GM19328 (cell line): Measurements from ENCODE around the gene OCEL1.

Experiments
- ATAC-seq: cut with Tn5 transposase; IDR thresholded peaks from one replicate; pipeline ENCODE4 v1.9.1; 2021; ENCODE audit warnings: mild to moderate bottlenecking, moderate library complexity; ENCODE audit not compliant: unreplicated experiment

Gene OCEL1

DNA sequence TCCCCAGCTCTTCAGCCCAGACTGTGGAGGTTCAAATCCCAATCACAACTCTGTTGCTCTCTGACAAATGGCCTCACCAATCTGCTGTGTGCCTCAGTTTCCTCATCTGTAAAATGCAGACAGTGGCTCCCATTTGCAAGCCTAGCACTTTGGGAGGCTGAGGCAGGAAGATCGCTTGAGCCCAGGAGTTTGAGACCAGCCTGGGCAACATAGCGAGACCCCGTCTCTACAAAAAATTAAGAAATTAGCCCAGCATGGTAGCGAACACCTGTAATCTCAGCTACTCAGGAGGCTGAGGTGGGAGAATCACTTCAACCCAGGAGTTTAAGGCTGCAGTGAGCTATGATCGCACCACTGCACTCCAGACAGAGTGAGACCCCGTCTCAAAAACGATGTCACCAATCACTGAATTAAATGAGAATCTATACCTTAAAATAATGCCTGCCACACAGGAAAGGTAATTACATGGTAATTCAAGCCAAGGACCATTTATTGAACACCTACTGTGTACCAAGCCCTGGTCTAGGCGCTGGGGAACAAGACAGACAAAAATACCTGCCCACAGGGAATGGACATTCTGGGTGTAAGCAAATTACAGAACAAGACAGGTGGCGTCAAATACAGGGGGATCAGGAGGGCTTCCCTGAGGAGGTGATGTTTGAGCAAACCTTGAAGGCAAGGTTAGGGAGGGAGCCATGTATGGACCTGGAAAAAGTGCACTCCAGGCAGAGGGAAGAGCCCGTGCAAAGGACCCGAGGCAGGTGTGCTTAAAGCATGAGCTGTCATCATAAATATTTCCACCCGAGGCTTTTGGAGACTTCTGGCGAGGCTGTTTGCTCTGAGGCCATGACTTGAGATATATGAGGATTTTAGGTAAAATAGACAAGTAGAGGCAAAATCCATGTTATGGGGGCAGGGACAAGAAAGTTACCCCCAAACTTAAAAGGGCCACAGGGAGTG, 12.0 kb downstream of the OCEL1 start:
- ATAC-seq, result no peak

DNA sequence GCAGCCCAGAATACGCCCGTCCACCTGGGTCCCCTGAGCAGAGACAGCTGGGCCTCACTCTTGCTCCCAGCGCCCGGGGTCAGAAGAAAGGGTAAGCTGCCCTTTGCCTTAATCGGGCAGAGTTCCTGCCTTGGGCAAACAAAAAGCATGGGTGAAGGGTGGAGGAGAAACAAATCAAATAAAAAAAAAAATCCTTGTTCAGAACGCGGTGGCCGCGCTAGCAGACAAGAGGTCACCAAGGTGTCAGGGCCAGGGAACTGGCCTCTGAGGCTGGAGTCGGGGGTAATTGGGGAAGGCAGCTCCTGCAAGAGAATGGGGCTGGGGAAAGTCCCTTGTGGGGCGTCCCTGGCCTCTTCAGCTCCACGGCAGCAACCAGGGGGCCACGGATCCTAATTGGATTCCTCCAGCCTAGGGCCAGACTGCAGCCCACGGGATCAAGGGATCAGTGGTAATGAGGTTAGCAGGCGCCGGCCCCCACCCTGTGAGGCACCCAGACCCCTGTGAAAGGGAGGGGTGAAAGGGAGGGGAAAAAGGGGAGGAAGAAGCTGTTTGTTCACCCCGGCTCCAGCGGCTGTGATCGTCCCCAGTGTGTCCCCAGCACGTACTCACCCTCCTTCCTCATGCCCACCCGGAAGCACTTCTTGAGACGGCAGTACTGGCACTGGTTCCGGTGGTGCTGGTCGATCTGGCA, 14.2 kb downstream of the OCEL1 start:
- no peak for ATAC-seq

DNA sequence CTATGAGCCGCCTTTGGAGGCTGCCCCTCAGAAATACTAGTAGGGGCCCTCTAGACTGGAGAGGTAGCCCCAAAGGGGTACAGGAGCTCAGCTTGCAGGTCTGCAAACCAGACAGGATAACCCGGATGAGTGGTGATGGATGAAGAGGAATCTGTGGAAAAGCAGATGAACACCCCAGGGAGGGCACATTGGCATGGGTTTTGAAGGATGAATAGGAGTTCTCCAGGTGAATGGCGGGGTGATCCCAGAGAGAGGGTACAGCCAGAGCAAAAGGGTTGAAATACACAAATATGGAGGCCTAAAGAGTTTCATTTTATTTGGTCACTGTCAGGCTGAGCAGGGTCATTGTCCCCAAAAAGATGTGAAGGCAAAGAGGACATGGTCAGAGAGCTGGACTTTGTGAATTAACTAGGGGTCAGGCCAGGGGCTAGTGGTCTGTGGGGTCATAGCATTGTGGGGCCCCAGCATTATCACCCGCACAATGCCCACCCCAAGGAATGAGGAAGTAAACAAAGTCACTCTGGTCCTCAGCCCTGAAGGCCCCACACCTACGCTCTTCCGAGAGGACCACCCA, 14.9 kb downstream of the OCEL1 start:
- no peak for ATAC-seq

DNA sequence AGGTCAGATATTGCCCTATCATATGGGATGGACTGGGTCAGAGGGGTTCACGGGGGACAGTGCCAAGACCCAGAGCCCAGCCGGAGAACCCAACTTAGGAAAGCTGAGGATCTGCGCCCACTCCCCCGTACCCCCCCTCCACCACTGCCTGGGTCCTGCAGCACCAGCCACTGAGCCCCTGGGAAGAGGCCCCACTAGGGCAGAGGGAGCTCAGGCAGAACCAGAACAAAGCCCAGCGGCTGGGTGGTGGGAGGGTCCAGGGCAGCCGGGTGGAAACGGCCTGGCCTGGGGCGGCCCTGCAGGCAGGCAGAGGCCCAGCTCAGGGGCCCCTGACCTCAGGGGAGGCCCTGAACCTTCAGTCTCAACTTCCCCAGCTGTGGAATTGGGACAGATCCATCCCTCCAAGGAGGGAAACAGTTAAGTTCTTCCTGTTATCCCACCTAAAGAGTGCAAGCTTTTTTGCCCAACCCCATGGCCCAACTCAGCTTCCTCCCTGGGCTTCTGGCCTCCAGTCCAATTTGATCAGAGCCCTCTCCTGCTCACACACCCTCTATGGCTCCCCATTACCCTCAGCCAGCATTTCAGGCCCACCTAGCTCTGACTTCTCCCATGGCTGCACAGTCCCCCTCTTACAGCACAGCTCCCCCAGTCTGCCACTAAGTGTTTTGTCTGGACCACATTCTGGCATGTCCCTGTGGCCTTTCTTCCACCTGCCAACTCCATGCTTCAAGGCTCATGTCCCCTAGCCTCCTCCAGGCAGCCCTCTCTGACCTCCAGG, 16.6 kb downstream of the OCEL1 start:
- ATAC-seq, result no peak

DNA sequence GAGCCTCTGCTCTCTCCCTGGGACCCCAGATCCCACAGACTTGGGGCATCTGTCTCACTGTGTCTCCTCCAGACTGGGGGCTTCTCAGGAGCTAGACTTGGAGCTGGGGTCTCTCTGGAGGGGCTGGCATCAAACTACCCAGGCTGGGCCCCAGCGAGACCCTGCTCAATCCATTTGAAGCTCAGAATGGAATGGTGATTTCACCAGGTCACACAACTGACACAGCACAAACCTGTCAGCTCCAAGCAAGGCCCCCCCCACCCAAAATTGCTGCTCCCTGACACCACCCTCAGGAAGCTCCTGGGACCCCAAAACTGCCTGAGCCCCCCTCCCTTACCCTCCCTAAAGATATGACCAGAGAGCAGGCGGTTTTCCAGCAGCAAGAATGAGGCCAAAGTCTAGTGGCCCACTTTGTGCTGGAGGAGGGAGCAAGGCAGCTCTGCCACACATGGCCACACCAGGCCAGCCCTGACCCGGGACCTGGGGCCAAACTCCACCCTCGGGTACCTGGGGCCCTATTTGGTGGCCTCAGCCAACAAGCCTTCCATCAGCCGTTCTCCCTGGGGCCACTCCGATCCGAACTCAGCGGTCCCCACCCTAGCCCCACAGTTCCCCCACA, 17.3 kb downstream of the OCEL1 start:
- no peak for ATAC-seq

DNA sequence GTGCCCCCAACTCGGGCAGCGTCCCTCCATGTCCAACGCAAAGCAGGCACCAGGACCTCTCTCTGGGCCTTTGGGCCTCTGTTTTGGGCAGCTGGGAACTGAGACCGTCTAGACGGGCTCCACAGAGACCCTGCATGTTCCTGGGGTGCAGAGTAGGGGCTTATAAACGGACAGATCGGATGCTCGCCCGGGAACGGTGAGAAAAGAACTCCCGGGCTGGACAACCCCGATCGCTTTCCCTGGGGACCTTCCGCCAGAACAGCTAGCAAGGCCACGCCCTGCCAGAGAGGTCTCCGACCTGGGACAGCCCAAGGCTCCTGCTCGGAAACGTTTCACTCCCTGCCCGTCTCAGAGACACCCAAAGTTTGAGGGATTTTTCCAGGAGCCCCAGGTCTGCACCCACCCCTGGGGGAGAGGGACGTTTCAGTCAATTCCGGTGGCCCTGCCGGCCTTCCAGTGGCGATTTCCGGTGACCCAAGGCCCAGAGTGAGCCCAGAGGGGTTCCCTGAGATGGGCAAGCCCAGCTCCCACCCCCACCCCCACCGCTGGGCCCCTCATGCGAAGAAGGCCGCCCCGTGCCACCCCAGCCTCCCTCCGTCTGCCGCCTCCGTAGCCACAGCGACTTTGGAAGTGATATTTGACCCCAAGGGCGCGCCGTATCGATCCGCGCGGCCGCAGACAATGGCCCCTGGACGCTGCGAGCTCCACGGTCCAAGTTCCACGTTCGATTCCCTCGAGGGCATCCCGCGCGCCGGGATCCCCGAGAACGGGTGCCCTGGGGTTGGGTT, 18.0 kb downstream of the OCEL1 start:
- no peak for ATAC-seq

DNA sequence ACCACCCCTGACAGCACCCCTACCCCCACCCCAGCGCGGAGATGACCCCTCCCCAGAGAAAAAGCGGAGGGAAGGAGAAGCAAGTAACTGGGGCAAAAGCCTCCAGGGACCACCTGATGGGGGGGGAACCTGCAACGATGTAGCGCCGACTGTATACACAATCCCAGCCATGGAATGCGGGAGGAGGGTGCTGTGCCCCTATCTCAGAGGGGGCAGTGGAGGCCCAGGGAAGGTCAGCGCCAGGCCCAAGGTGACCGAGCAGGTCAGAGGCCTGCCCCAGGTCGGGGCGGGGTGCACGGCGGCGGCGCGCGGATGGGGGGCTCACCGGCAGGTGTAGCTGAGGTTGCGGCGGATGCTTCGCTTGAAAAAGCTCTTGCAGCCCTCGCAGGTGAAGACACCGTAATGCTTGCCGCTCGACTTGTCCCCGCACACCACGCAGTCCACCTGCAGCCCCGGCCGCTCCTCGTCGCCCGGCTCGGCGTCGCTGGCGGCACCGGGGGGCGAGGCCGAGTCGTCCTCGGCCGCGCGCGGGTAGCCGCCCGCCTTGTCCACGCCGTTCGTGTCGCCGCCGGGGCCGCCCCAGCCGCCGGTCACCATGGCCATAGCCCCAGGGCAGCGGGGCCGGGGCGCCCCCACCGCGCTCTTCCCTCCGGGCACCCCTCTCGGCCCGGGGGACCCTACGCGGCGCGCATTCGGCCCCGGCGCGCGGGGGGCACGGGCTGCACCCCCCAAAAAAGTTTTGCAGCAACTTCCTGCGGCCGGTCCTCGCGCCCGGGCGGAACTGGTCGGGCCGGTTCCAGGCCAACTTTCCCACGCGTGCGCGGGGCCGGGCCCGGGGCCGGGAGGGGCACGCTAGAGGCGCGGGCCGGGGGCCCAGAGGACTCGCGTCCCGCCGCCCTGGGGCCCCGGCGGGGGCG, 18.9 kb downstream of the OCEL1 start:
- no peak for ATAC-seq

DNA sequence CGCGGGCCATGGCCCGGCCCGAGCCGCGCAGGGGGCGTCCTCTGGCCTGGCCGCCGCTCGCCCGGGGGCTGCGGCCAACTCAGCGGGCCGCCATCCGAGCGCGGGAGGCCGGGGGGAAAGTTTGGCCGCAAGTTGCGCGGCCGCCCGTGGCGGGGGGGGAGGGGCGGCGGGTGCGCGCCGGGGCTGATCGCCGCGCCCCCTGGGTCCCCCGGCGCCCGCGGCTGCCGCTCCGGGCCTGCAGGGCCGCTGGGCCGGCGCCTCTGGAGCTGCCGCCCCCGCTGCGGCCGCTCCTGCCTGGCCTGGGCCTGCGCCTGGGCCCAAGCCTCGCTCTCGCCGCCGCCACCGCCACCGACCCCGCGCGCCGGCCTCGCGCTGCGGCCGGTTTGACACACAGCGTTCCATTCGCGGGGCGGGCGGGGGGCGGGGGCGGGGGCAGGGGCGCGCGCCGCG, 19.5 kb downstream of the OCEL1 start, which contains the start of gene NR2F6:
Gene NR2F6 (minus strand): TSS at position 385 of the 450 bp plus-strand sequence. CDS start 699 bp downstream, outside the sequence.
- ATAC-seq, result no peak

DNA sequence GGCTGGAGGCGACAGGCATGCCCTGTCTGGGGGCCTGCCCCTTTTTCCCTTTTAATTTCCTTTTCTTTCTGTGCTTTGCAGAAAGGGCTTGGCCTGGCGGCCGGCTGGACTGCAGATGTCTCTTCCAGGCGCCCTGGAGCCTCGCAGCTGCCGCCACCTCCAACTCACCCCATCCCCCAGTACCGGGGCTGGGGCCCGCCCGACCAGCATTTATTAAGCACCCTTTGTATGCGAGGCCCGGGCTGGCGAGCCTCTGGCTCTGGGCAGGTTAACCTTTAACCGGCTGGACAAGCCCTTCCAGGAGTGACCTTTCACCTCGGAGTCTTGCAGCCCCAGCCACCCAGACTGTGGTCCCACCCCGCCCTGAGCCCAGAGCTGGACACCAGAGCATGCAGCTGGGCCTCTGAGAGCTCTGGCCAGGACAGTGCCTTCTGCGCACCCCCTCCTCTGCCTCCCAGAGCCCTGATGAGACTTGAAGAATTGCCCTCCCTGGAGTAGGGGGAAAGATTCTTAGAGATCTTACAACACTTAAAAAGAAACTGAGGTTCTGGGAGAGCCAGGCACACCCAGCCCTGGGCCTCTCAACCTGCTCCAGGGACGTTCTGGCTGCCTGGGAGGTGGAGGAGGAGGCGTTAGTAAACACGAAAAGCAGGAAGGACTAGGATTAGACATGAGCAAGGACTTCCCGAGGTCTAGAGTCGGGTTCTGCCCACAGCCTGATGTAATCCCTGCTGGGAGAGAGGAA, 20.8 kb downstream of the OCEL1 start:
- ATAC-seq, result no peak

DNA sequence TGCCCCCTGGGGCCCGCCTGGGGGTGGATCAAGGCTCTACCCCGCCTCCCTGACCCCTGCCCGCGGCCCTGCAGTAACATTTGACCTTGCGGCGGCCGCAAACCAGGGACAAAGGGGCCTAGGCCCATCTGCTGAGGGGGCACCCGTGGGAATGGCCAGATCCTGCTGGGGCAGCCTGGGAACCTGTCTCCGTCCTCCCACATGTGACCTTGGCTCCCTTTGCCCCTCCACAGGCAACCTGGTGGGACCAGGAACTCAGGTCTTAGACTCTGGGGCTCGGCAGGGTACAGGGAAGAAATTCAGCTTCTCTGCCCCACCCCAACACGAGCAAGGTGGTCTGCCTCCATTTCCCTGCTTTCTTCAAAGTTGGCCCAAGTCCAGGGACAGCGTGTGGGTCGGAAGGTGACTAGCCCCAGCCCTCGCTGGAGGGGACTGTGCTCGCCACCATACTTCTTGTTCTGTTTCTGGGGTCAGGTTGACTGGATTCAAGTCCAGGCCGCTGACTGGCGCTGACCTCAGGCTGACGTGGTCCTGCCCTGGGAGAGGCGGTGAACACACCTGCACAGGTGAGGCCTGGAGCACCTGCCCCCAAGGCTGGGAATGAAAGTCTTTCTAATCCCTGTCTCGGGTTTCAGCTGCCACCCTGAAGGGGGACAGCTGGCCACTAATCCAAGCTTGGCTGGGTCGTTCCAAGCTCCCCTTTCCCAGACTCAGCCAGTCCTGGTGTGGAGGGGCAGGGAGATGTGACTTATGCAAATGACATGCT, 22.2 kb downstream of the OCEL1 start:
- no peak for ATAC-seq

DNA sequence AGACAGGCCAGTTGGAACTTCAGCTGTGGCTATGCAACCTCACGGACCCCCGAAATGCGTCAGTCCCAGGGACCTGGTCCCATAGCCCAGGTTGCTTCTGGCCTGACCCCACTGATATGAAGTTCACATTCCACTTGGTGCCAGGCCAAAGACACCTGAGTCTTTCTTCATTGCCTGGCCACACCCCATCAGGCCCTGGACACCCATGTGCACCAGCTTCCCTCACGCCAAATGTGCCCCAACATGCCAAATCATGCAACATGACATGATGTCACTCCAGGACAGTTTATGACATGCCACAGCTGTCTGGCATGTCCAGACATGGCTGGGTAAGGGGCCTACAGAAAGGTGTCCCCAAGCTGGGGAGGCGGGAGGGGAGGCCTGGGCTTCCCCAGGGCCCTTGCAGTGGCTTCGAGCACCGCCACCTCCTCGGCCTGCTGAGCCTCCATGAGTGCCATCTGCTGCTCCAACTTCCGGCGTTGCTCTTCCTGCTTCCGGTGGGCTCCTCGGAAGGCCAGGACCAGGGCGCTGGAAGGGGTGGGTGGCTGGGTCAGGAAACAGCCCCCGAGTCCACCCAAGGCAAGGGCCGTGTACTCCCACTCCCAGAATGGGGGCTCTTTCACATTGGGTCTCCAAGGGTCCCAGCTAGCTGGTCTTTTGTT, 24.0 kb downstream of the OCEL1 start:
- no peak for ATAC-seq

DNA sequence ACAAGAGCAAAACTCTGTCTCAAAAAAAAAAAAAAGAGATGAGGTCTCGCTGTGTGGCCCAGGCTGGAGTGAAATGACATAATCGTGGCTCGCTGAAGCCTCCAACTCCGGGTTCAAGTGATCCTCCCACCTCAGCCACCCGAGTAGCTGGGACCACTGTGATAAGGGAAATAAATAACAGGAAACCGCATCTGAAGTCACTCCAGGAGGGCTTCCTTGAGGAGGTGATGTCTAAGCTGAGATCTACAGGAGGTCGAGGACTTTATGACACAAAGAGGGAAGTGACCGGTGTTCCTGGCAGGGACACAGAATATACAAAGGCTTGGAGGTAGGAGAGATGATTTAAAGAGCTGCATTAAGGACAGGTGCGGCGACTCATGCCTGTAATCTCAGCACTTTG, 28.6 kb downstream of the OCEL1 start:
- no peak for ATAC-seq

DNA sequence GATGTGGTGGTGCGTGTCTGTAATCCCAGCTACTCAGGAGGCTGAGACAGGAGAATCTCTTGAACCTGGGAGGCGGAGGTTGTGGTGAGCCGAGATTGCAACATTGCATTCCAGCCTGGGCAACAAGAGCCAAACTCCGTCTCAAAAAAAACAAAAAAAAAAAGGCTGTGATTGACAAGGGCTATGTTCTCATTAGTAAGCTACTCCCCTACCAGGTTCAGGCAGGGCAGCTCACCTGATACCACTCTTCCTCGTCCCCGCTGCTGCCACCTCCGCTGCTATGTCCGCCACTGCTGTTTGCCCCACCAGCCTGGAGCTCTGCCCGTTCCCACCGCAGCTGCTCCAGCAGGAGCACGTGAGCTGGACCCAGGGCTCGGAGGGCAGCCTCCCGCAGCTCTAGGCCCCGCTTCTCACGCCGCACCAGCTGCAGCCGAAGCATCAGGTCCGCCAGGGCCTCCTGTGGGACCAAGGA, 29.2 kb downstream of the OCEL1 start:
- no peak for ATAC-seq

DNA sequence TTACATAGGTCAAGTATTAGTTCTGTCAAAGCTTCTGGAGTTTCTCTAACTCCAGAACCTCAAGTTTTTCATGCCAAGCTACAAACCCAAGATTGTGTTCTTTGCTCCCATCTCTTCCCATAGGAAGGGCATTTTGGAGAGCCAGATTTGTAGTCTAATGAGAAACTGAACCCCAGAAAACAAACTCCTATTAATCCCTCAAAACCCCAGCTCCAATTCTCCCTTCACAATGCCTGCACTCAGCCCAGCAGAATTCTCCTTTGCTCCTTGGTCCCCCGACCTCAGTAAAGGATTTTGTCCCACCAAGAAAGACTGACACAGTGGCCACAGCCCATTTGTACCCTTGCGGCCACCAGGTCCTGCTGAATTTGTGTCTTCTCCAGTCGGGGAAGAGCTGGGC, 30.1 kb downstream of the OCEL1 start:
- no peak for ATAC-seq

DNA sequence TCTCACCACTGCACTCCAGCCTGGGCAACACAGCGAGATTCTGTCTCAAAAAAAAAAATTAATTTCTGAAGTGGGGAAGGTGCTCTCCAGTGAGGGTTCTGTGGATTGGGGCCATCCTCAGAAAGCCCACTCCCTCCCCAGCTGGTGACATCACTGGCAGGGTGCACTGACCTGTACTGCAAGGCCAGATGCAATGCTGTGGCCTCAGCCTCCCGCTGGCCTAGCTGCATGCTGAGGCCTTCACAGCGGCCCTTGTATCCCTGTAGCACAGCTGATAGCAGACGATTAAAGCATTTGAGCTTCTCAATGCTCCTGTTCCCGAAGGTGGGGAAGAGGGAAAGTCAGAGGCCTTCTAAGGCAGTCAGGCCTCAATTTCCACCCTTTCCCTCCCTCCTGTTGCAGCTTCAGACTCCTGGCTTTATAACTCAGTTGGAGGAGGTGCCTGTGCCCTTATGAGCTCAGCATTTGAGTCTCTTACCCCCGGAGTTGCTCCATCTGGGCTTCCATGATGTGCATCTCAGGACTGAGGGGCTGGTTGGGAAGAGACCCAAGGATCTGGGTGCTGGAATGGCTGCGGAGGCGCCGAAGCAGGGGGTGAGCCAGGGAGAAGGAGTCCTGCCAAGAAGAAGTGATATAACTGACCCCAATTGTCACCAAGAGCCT, 33.2 kb downstream of the OCEL1 start:
- no peak for ATAC-seq

DNA sequence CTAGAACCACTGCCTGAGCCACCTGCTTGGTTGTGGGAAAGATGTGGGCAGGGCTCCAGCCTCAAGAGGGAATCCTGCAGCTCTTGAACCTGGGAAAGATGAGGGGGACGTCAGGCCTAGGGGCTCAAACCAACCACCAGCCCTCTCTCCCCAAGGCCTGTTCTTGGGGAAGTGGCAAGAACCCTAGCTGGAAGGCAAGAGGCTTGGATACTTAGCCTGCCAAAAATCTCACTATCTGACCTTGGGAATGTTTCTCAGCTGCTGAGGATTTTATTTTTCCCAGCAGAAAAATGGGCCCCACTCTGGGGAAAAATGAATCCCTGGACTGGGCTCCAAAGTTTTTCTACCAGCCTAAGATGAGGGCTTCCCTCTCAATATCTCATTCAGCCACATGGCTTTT, 33.9 kb downstream of the OCEL1 start:
- ATAC-seq, result no peak
